HT1080 (cell line): Measurements from ENCODE around the gene IQSEC1. TPM values are rescaled to one million over a fixed set of nuclear protein-coding genes. Genes with fewer than 3 reads are reported as not detected.

ENCODE experiments used
- DNase-seq: peaks from one replicate; pipeline ENCODE4 v3.0.0-alpha.2; 2015; ENCODE audit warnings: low read depth
- total RNA-seq: library from RNA; depleted of rRNA; stranded (reverse); fragments of >200 nt; shearing (Covaris generic); gene quantifications from 2 replicates; pipeline ENCODE4 v1.2.3, GENCODE V29; 2014

IQSEC1 gene
- total RNA-seq, 1 experiment from 2014 or later: 1.3 TPM

DNA sequence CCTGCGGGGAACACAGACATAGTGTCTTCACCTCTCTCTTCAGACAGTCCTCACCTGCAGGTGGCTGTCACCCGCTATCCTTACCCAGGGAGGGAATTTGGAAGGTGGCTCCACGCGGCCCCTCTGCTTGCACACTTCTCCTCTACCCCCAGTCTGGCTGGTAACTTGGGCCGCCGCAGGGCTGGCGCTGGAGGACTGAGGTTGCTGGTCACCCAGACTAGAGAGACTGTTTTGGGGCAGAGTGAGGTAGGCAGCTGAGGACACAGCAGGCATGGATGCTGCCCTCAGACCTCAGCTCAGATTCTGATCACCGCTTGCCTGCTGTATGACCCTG lies 12.6 kb upstream of the IQSEC1 start:
- DNase-seq: no peak

DNA sequence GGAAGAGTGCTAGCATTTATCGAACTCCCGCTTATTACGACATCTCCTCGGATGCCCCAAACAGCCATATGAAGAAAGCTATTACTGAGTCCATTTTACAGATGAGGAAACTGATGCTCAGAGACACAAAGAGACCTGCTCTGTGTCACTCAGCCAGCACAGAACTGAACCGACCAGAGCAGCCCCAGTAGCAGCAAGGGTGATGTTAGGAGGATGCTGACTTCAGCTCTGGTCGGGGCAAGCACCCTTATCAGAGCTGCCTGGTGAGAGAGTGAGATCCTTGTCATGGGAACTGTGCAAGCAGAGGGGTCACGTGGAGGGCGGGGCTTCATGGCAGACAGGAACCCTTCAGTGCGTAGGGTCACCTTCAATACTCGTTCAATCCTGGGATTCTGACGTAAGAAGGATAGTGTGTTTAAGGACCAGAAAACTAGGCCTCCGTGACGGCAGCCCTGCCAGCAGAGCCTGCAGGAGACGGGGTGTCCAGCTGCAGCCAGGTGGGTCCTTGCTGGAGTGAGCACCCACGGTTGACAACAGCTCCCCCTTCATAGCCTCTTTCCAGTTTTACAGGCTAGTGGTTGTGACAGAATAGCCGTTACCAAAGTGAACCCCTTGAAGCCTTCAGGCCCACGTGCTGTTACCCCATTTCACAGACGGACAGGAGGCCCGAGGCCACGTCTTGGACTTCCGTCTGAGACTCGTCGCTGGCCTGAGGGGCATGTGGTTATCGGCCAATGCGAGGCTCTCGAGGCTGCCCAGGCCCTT lies 12.0 kb upstream of the IQSEC1 start:
- no peak for DNase-seq

DNA sequence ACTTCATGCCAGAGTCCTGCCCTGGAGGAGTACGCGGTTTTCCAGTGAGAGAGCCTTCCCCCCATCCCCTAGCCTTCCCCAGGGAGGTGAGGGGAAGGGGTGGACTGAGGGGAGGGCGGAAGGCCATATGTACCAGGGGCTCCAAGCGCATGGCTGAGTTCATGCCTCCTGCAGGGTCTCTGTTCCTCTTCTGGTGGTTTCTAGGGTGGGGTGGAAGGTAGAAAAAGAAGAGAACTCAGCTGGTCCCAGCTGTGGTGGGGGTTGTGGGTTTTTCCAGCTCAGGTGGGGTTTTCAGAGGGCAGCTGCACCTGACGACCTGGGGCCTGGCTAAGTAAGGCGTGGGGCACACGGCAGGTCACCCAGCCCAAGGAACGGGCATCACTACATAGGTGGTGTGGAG lies 10.7 kb upstream of the IQSEC1 start:
- no peak for DNase-seq

DNA sequence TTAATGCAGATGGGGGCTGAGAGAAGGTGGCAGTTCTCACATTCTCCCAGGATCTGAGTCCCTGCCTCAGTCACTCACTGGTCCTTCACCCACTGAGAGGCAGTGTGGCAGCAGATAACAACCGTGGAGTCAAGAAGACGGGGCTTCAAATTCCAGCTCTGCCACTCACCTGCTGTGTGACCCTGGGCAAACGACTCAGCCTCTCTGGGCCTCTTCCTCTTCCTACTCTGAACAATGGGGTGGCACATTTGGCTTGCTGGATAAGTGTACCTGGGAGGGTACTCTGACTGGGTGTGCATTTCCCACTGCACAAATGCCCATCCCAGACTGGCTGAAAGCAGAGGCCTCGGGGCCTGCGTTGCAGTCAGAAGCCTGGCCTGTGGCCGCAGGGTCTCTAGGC lies 10.0 kb upstream of the IQSEC1 start:
- DNase-seq: no peak

DNA sequence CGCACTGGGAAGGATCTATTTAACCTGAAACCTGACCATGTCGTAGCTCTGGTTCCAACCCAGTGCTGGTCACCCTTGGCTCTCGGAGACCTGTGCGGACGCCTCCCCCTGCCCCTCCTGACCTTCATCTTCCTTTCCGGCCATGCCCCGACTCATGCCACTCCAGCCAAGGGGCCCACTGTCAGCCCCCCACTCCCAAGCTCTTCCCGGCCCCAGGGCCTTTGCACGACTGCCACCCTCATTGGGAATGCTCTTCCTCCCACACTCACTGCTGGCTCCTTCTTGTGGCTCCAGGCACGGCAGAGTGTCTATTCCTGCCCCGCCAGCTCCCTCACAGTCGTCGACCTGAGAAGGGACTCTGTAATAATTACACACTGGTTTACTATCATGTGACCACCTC lies 9.4 kb upstream of the IQSEC1 start:
- no peak for DNase-seq

DNA sequence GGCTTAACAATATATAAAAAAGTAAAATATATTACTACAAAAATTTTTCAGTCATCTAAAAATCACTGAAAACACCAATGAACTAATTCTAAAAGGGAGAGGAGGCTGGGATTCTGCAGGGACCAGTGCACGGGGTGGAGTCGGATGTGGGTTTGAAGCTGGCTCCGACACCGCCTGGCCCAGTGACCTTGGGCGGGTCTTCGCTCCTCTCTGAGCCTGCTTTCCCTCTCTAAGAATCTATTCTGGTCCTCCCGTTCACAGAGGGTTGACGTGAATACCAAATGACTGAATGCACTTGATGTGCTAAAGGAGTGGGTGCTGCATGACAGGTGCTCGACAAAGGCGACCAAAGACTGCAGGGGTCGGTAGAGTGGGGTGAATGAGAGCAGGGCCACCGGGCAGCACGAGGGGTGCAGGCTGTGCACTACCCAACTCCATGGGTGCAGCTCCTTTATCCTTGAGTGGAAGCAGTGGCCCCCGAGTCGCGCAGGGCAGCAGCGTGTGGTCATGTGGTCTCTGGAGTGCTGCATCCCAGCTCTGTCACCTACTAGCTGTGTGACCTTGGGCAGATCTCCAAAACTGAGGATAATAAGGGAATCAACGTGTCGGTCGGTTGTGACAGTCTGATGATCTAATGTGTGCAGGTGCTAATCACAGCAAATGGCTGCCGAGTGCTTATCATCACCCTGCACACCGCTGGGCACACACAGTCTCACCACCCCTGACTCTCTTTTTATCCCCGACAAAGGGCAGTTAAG lies 8.6 kb upstream of the IQSEC1 start:
- peak; percentile 38 for DNase-seq

DNA sequence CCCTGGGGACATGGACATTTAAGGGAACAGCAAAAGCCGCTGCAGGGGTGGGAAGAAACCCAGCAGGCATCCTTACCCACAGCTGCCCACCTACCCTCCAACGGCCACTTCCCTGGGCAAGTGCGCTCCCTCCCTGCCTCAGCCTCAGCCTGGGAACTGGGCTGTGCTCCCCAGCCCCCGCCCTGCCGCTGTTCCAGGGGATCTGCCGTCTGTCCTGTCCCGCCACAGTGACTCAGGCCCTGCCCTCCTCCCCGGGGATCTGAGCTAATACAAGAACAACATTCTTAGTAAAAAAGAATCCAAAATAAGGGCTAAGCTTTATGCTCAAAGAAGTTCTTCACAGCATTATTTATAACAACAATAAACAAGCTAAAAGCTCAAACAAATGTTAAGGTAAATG lies 7.4 kb upstream of the IQSEC1 start:
- DNase-seq: no peak

DNA sequence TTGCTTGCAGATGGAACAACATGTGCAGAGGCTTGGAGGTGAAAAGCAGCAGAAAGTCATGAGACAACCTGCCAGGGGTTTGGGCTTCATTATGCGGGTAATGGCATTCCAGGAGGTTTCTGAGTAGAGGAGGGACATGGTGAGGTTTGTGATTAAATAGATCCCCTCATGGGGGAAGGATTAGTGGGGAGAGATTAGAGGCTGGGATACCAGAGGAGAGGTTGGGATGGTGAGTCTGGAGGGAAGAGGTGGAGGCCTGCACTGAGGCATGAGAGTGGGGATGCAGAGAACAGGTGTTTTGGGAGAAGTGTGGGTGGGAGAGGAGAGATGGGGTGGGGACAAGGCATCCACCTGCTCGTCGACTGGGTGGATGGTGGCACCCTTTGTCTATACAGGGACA lies 6.8 kb upstream of the IQSEC1 start:
- DNase-seq: no peak

DNA sequence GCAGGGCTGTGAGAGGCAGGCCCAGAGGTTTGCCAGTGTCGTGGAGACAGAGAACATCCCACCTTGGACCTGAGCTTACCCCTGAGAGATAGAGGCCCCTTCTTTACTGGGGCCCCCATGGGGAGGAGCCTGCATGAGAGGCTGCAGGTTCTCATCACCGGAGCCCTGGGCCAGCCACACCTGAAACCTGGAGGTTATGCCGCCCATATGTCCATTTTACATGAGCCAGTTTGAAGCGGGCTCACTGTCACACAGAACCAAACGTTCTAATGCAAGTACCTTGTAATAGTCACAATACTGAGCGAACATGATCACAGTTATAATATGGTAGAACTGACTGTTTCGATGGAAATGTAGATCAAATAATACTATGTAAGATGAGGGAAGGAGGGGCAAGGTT lies 6.3 kb upstream of the IQSEC1 start:
- no peak for DNase-seq

DNA sequence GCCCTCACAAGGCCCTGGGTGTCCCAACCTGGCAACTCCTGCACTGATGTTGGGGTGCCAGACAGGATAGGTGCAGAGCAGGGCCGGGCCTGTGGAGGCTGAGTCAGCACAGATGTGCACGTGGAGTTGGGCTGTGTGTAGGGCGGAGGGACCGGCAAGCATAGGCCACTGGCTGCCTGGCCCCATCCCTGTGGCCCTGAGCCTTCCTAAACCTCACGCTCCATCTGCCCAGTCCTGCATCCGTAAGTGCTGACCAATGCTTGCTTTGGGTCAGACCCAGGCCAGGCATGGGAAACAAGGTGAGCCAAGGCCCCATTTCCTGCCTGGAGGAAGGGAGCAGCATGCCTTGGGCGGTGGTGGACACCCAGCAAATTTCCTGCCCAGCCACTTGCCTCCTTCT lies 5.8 kb upstream of the IQSEC1 start:
- DNase-seq: no peak

DNA sequence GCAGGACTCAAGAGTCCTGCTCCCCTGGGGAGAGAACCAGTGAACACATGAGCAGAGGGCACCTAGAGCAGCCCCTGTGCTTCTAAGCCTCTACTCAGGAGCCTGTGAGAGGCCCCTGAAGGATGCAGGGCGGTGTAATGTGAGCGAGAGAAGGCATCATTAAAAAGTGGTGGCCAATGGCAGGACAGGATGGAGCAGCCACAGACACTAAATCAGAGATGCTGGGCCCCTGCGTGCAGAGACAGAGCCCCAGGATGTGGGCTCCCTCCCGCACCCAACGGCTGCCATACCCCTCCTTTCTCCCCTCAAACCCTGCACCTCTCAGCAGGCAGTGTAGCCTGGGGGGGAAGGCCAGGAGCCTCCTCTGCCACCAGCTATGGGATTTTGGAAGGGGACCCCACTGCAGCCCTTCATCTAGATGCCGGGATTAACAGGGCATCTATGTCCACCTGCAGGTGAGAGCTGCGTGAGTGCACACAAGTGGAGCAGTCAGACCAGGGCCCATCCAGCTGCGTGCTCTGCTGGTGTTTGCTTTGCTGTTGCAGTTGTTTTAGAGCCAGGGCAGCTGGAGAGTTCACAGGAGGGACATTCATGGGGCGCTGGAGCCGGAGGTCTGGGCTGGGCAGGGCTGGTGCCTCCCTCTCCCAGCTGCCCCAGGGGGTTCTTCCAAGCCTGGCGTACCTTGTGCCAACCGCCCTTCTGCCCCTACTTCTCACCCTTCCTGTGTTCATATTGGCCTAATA lies 5.1 kb upstream of the IQSEC1 start:
- no peak for DNase-seq

DNA sequence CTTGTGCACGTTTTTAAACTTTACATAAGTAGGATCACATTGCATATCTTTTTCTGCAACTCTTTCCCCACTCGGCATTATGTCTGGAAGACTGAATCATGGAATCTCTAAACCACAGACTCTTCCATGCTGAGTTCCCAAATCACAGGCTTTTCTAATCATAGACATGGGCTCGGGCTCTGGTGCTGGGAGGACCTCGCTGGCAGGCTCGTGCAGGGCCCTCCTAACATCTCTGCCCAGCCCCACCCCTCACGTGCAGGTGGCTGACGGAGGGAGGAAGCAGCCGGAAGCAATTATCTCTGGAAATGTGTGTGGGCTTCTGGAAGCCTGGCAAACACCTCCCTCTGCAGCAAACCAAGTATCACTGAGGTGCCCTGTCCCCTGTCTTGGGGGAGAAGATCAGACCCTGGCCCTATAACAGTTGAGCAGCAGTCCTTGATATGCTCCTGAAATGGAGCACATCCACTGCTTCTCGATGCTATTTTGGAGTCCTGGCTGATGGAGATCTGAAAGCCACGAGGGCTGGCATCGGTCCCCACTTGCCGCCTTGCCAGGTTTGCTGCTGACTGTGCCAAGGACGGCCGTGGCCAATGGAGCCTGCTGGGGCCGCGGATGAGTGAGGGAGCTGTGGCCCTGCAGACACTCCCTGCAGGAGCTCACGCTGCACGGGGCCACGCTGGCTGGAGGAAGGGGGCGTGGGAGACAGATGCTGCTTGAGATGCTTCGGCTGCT lies 4.4 kb upstream of the IQSEC1 start:
- peak; percentile 40 for DNase-seq

DNA sequence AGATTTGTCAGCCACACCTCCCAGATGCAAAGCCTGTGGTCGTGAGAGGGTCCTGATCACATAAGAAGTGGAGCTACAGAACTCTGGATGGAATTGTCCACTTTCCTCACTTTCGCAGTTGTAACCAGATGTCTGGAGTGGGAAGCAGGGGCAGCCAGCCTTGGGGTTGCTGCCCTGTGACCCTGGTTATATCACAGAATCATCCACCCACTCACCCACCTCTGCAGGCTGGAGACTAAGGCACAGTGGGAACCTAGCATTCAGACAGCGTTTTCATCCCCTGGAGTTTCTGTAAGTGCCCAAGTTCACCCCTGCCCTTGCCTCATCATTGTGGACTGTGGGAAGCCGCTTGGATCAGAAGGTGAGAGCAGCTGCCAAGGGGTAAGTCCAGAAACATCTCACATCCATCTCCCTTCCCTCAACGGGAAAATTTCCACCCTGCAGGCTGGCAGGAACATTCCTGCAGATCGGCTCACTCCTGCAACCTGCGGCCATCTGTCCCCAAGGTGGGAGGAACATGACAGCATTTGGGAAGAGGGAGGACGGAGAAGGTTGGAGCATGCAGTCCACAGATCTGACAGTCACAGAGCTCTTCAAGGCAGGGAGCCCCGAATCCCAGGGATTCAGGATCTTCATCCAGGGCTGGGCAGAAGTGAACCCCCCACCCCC lies 2.9 kb upstream of the IQSEC1 start:
- no peak for DNase-seq

DNA sequence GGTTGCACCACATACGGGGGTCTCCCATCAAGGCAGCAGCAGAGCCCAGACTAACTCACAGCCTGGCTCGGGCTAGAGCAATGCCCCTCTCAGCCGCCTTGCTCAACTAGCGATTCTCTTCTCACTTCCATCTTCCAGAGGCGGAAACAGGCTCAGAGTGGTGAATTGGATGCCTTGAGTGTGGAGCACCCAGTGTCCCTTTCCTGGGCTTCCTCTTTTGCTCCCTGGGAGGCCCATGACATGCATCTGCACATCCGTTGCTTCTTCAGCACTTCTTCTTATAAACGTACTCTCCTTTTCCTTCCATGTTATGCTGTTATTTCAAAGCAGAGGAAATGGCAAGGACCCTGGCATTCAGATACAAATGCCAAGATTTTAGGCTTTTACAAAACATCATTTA lies 2.1 kb upstream of the IQSEC1 start:
- no peak for DNase-seq

DNA sequence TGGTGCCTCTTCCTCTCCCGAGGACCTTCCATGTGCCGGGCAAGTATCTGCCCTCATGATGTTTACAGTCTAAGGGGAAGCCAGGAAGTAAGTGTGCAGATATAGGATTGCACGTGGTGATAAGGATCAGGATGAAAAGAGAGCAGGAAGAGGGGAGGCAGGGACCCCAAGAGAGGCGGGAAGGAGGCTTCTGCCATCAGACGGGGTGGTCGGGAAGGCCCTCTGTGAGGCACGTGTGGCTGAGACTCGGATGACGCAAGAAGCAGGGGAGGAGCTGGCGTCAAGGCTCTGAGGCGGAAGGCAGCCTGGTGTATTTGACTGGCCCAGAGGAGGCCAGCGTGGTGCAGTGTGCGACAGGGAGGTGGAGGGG lies 762 bp upstream of the IQSEC1 start:
- DNase-seq: no peak

DNA sequence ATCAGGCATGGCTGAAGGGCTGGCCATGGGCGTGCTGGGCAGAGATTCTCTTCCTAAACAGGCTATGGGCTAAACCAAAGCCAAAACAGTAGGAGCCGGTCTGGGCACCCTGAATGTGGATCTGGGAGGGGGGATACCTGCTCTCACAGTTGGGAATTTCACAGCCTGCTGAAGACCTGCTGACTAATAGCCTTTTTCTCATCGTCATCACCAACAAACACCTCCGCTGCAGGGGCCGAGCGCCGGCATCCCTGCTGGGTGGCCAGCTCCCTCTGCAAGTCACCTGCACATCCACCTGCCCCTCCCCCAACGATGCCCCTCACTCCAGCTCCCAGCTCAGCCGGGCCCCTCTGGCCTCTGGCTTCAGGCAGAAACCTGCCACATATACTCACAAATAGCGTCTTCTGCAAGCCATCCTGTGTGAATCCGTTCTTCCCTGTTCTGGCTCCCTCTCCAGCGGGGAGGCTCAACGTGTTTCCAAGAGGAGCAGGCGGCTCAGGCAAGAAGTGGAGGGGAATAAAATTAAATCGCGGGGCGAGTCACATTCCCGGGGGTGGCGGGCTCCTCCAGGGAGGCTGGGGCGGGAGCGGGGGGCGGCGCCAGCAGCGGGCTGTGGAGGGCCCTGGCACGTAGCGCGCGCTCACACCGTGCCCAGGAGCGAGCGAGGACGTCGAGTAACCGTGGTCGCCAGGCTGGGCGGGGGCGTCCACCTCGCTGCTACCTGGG lies 466 bp downstream of the IQSEC1 start:
- DNase-seq: no peak

DNA sequence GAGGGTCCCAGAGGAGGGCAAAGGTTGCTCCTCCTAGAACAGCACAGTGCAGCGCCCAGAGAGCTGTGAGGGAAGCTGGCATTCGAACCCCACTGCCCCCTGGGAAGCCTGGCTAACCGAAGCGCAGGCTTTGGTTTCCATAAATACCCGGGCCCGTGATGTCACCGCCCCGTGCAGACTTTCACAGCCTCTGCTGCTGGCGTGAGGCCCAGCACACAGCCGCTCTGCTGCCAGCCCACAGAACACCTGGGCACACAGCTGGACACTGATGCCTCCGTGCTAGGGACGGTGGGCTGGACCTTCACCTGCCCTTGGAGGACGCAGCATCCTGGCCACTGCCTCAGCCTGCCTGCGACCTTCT lies 1.0 kb downstream of the IQSEC1 start:
- DNase-seq: peak; percentile 50

DNA sequence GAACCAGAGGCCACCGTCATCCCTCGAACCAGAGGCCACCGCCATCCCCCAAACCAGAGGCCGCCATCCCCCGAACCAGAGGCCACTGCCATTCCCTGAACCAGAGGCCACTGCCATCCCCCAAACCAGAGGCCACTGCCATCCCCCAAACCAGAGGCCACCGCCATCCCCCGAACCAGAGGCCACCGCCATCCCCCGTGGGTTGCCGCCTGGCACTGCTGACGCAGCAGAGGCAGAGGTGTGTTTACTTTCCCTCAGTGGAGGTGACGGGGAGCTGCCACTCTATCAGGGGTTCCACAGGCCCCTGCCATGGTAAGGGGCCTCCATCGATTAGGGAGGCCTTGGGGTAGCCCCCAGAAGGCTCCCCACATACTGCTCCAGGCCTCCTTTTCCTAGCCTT lies 1.5 kb downstream of the IQSEC1 start:
- no peak for DNase-seq

DNA sequence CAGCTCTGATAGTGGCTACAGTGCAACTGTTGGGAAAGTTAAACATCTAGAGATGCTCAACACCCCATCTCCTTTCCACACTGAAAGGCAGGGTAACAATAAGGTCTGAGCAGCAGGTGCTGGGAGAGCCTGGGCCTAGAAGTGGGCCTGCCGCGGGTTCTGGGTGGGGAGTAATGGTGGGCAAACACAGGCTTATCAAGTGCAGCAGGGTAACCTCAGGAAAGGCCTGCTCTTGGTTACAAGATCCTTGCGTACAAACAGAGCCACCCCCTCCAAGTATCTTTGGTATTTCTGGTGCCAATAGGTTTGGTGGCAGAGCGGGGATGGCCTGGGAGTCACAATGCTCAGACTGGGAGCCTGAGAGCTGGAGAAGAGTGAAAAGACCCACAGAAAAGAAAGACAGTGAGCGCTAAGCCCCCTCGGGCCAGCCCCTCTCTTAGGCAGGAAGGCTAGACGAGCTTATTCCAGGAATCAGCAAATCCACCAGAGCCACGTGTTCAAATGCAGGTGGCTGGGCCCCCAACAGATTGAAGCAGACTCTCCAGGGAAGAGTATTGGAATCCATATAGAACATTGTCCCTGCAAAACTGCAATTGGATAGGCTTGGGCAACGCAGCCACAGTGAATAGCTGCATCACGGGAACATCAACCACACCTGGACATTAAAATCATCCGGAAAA lies 2.7 kb downstream of the IQSEC1 start:
- no peak for DNase-seq

DNA sequence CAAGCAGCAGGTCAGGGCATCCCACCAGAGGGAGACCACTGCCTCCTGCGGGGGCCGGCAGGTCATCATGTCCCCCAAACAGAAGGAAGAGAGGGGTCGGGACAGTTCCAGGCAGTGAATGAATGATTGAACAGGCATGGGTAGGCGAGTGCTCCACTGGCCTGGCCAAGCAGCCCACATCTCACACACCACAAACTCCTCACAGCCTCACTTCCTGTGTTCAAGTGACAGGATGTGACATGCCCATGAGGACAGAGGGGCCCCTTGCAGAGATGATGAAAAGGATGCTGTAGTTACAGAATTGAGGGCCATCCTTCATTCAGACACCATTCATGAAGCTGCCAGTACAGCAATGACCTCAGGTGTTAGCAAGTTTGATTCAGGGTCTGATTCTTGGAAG lies 3.7 kb downstream of the IQSEC1 start:
- no peak for DNase-seq
